ENCODE measurements around the gene CELF2. TPM values are rescaled to one million over a fixed set of nuclear protein-coding genes. Genes with fewer than 3 reads are reported as not detected.

CELF2 gene
- total RNA-seq, 4 donors from 2014 or later = 28.7 to 55.4 (median 35.0) TPM

DNA sequence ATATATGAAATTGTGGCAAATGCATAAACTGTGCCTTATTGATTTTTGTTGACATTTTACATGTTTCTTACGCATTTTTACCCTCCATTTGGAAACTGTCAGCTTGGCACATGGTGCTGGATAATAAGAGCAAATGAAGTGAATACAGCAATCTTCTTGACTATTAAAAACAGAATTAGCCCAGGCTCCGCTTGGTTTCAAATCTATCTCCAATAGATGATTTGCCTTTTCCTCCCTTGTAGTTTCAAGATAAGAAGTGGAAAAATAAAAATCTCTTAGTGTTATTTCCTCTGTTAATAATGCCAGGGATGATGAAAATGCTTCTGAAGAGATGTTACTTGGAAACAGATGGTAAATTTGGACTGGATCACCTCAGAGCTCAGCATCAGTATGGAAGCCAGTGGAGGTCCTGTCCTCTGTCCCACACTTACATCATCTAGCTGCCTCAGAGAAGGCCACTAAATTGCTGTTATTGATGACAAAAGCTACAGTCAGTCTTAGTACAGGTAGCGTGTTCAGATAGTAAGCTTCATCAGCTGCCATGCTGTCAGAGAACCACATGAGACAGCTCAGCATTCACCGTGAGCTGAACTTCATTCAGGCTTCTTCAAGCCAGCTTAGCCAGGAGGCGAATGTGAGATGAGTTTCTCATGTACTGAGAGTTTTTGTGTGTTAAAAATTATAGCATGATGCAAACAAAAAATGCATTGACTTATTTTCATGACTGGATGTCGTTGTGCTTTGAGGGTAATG lies 246.8 kb downstream of the CELF2 start:
- H3K36me3 ChIP-seq = no peaks in the 10 kb centered on the region
- H3K27me3 ChIP-seq = no peaks in the 10 kb centered on the region
- no peak for TF ChIP-seq POLR2A (IDR thresholded peaks at IDR 0.05)
- TF ChIP-seq, protein P1, sequence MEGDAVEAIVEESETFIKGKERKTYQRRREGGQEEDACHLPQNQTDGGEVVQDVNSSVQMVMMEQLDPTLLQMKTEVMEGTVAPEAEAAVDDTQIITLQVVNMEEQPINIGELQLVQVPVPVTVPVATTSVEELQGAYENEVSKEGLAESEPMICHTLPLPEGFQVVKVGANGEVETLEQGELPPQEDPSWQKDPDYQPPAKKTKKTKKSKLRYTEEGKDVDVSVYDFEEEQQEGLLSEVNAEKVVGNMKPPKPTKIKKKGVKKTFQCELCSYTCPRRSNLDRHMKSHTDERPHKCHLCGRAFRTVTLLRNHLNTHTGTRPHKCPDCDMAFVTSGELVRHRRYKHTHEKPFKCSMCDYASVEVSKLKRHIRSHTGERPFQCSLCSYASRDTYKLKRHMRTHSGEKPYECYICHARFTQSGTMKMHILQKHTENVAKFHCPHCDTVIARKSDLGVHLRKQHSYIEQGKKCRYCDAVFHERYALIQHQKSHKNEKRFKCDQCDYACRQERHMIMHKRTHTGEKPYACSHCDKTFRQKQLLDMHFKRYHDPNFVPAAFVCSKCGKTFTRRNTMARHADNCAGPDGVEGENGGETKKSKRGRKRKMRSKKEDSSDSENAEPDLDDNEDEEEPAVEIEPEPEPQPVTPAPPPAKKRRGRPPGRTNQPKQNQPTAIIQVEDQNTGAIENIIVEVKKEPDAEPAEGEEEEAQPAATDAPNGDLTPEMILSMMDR (IDR thresholded peaks at IDR 0.05) = no peak
- no peaks in the 10 kb centered on the region for H3K9me3 ChIP-seq
- 90 to 92% methylated on average over 6 of the region's 6 CpGs for WGBS, 2 donors
- H3K27ac ChIP-seq = no peak overlapping the region
- no peak overlapping the region for H3K4me3 ChIP-seq (replicated peaks in 1 of 3)
- DNase-seq = no peak
- intact Hi-C loops (cut with DNase I) = no loop called here
- H3K4me1 ChIP-seq = peaks cover 0 to 5% of the 10 kb centered on the region in 2 donors

DNA sequence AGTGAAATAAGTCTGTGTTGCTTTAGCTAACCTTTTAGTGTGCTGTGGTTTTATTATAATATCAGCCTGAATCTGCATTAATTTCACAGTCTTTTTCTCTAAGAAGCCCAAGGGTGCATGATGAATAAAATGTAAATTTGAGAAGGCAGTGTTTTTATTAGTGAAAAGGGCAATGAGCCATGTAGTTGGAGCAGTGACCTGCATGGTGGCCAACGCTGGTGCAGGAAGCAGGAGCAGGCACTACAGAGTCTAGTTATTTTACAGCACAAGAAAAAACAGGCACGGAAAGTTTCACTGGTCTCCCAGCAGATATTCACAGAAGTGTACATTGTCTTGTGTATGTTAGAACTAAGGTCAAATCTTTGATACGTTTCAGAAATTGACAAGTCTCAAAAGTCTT lies 247.8 kb downstream of the CELF2 start:
- Histone ChIP-seq H3K27ac (no peak overlapping the region), H3K36me3 (no peaks in the 10 kb centered on the region), H3K4me1 (peaks cover 0 to 6% of the 10 kb centered on the region in 2 donors), H3K4me3 (replicated peaks in 1 of 3) (no peak overlapping the region), H3K9me3 (no peaks in the 10 kb centered on the region), H3K27me3 (no peaks in the 10 kb centered on the region)
- intact Hi-C loops (cut with DNase I) = no loop called here
- TF ChIP-seq POLR2A (IDR thresholded peaks at IDR 0.05) = no peak
- TF ChIP-seq, protein P1 (IDR thresholded peaks at IDR 0.05) = no peak
- DNase-seq = peak in 1 of 2 donors; percentile 19
- 24 to 27% methylated on average over 3 of the region's 3 CpGs for WGBS, 2 donors

DNA sequence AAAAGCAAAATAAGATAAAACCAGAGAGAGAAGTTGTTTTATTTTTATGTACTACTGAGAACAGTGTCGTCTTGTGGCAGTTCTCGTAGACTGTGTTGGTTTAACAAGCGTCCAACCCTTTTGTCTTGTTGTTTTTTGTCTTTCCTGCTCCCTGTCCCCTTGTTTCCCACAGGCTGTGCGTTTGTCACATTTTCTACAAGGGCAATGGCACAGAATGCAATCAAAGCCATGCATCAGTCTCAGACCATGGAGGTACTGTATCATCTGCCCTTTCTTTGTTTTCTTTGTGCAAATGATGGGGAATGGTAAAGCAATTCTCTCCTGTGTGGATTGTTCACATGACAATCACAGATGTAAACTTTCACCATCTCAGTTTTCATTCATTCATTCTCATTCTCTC lies 248.8 kb downstream of the CELF2 start:
- no peak for DNase-seq
- H3K27me3 ChIP-seq = no peaks in the 10 kb centered on the region
- no peak overlapping the region for H3K27ac ChIP-seq
- peaks cover 0 to 11% of the 10 kb centered on the region in 2 donors for H3K4me1 ChIP-seq
- intact Hi-C loops (cut with DNase I) = no loop called here
- H3K9me3 ChIP-seq = no peaks in the 10 kb centered on the region
- H3K36me3 ChIP-seq = no peaks in the 10 kb centered on the region
- TF ChIP-seq POLR2A (IDR thresholded peaks at IDR 0.05) = no peak
- TF ChIP-seq, protein P1 (IDR thresholded peaks at IDR 0.05) = no peak
- H3K4me3 ChIP-seq (replicated peaks in 1 of 3) = no peak overlapping the region
- WGBS, 2 donors = 26 to 44% methylated on average over 4 of the region's 4 CpGs

DNA sequence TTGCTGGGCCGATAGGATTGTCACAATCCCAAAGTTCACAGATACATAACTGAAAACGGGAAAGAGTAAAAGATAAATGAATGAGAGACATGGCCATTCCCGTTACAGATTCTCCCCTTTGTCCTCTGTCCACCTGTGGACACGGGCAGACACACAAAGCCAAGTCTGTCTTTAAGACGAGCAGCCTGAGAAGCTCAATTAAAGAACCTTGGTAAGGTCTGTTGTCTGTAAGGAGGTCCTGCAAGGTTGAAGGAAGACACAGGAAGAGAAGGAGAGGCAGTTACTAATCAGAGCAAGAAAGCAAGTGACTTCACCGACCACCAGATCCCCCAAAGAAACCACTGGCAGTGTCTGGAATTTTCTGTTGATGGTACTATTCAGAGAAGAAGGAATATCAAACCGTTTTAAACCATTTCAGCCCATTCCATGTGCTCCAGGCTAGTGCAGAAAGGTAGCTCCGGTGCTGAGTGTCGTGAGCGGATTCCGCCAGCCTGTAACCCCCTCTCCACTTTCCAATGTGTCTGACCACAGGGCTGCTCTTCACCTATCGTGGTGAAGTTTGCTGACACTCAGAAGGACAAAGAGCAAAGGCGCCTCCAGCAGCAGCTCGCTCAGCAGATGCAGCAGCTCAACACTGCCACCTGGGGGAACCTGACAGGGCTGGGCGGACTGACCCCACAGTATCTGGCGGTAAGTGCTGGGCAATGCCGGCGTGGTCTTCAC lies 252.6 kb downstream of the CELF2 start:
- no peaks in the 10 kb centered on the region for H3K27me3 ChIP-seq
- no peaks in the 10 kb centered on the region for H3K9me3 ChIP-seq
- no peak overlapping the region for H3K27ac ChIP-seq
- no peaks in the 10 kb centered on the region for H3K36me3 ChIP-seq
- H3K4me3 ChIP-seq (replicated peaks in 1 of 3) = no peak overlapping the region
- intact Hi-C loops (cut with DNase I) = no loop called here
- TF ChIP-seq, protein P1 (IDR thresholded peaks at IDR 0.05) = peak; percentile 34 to 97 (median 84)
- TF ChIP-seq POLR2A (IDR thresholded peaks at IDR 0.05) = no peak
- DNase-seq = peak; percentile 80 to 86
- H3K4me1 ChIP-seq = peaks cover 0 to 11% of the 10 kb centered on the region in 2 donors
- WGBS, 2 donors = 45 to 47% methylated on average over 15 of the region's 18 CpGs

DNA sequence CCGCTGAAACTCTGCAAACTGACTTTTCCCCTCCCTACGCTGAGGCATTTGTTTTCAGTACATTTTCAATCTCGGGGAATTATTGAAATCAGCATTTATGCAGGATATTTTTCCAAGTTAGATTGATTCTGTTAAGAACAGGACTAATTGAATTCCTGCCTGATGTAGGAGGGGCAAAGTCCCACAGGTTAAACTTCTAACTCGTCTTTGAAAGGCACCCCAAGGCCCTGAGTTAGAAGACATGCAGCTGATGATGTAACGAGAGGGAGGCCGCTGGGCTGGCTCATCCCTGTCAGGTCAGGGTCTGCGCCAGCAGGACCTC lies 253.1 kb downstream of the CELF2 start:
- no peak for DNase-seq
- TF ChIP-seq POLR2A (IDR thresholded peaks at IDR 0.05) = no peak
- TF ChIP-seq, protein P1 (IDR thresholded peaks at IDR 0.05) = peak in 1 of 6 experiments; percentile 6
- Histone ChIP-seq H3K4me3 (replicated peaks in 1 of 3) (no peak overlapping the region), H3K27ac (no peak overlapping the region), H3K36me3 (no peaks in the 10 kb centered on the region), H3K27me3 (no peaks in the 10 kb centered on the region), H3K4me1 (peaks cover 0 to 11% of the 10 kb centered on the region in 2 donors), H3K9me3 (no peaks in the 10 kb centered on the region)
- WGBS, 2 donors = 44 to 48% methylated on average over 7 of the region's 7 CpGs
- intact Hi-C loops (cut with DNase I) = no loop called here

All from thyroid gland (tissue), 4 donors.